PC-9 (cell line): ENCODE data around the gene CRADD. TPM values are rescaled to one million over a fixed set of nuclear protein-coding genes. Genes with fewer than 3 reads are reported as not detected.
"Not testable (repeated sequence)": the region's sequence is repeated elsewhere in the genome, so short reads cannot be mapped to it uniquely, and the experiment has no call there.

Source experiments
- BruUV-seq: library from RNA; stranded (reverse); fragments of 400-500 nt; replicated peaks from 2 replicates; lab custom pipeline; 2021; lab: Mats Ljungman, UMichigan
- CTCF ChIA-PET: fragments of 300-600 bp; sonication (Branson Sonifier 250); formaldehyde crosslinking; loops from one replicate; lab custom pipeline; 2022; ENCODE audit warnings: antibody characterized with exemption; lab: Charles Lee
- POLR2A ChIA-PET: fragments of 300-600 bp; sonication (Branson Sonifier 250); formaldehyde crosslinking; loops from one replicate; lab custom pipeline; 2022; ENCODE audit warnings: antibody characterized with exemption; ENCODE audit not compliant: unreplicated experiment; lab: Charles Lee
- DNase-seq, 2 experiments: peaks; one replicate each; pipeline versions ENCODE4 v3.0.0 to v3.0.0-alpha.2; 2015 to 2022; ENCODE audit warnings: mixed read lengths in 1 of 2
- H2AFZ ChIP-seq: fragments of 200-600 bp; sonication (generic); 2 replicates; pipeline ENCODE4 v1.8.1; 2017; ENCODE audit warnings: antibody characterized with exemption
- H3F3A ChIP-seq: fragments of 200-600 bp; sonication (generic); 2 replicates; pipeline ENCODE4 v1.8.1; 2017; ENCODE audit warnings: antibody characterized with exemption, mild to moderate bottlenecking, low read depth; ENCODE audit not compliant: insufficient read depth
- H3K27ac ChIP-seq: fragments of 200-600 bp; sonication (generic); 2 replicates; pipeline ENCODE4 v1.6.1; 2016; ENCODE audit warnings: mixed run types
- H3K27me3 ChIP-seq: fragments of 200-600 bp; sonication (generic); 2 replicates; pipeline ENCODE4 v1.6.1; 2016; ENCODE audit warnings: low read depth, mixed run types; ENCODE audit not compliant: insufficient read depth
- H3K36me3 ChIP-seq: fragments of 200-600 bp; sonication (generic); 2 replicates; pipeline ENCODE4 v1.6.1; 2016; ENCODE audit warnings: low read depth, mixed run types
- H3K4me1 ChIP-seq: fragments of 200-600 bp; sonication (generic); replicated peaks from 2 replicates; pipeline ENCODE4 v1.6.1; 2016; ENCODE audit warnings: mixed run types; ENCODE audit not compliant: insufficient read depth
- H3K4me2 ChIP-seq: fragments of 200-600 bp; sonication (generic); 2 replicates; pipeline ENCODE4 v1.6.1; 2017; ENCODE audit warnings: mixed run types
- H3K4me3 ChIP-seq: fragments of 200-600 bp; sonication (generic); 2 replicates; pipeline ENCODE4 v1.6.1; 2016; ENCODE audit warnings: mixed run types
- H3K79me2 ChIP-seq: fragments of 200-600 bp; sonication (generic); 2 replicates; pipeline ENCODE4 v1.6.1; 2017; ENCODE audit warnings: low read depth, mixed run types
- H3K9me2 ChIP-seq: fragments of 200-600 bp; sonication (generic); 2 replicates; pipeline ENCODE4 v1.8.1; 2017; ENCODE audit warnings: mild to moderate bottlenecking; ENCODE audit not compliant: insufficient read depth
- H3K9me3 ChIP-seq: fragments of 200-600 bp; sonication (generic); 2 replicates; pipeline ENCODE4 v1.8.1; 2016; ENCODE audit warnings: low read depth; ENCODE audit not compliant: insufficient read depth
- H4K20me1 ChIP-seq: fragments of 200-600 bp; sonication (generic); 2 replicates; pipeline ENCODE4 v1.8.1; 2017; ENCODE audit not compliant: insufficient read depth
- EZH2 ChIP-seq: fragments of 200-600 bp; sonication (generic); IDR thresholded peaks from 2 replicates; pipeline ENCODE4 v1.8.0; 2017; ENCODE audit warnings: antibody characterized with exemption, low read depth
- intact Hi-C: fragments of 100-400 bp; cut with micrococcal nuclease; formaldehyde crosslinking; loops from one replicate; pipeline ENCODE4 v1.10.0; 2022; ENCODE audit not compliant: unreplicated experiment
- total RNA-seq: library from RNA; stranded (reverse); gene quantifications from 2 replicates; pipeline ENCODE4 v1.2.3, GENCODE V29; 2021
- TF ChIP-seq, protein P1 (sequence below): fragments of 200-600 bp; sonication (generic); conservative IDR thresholded peaks from 2 replicates; pipeline ENCODE4 v1.6.1; 2017; ENCODE audit warnings: mixed run types, antibody characterized with exemption, mild to moderate bottlenecking, moderate library complexity

The CRADD gene
- total RNA-seq, 1 experiment from 2014 or later = 7.6 TPM

DNA sequence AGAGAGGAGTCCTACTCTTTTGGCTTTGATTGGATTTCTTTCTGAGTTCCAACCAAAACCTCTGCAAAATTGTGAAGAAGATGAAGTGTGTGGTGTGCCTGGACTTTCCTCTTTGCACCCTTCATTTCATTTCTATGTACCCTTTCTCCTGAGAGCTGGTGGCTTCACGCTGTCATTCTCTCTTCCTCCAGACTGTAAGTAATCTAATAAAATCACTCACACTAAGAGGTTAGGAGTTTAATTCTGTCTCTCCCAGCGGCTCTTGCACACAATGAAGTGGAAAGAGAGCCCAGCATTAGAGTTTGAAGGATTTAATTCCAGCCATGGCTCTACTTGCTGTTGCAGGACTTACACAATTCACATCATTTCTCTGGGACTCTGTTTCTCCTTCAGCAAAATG lies 37.8 kb upstream of the CRADD start:
- H3K27ac ChIP-seq = no peak overlapping the region
- intact Hi-C loops = no loop called here
- H3K9me2 ChIP-seq = no peaks in the 10 kb centered on the region; the same call in 1 of the 2 replicates

DNA sequence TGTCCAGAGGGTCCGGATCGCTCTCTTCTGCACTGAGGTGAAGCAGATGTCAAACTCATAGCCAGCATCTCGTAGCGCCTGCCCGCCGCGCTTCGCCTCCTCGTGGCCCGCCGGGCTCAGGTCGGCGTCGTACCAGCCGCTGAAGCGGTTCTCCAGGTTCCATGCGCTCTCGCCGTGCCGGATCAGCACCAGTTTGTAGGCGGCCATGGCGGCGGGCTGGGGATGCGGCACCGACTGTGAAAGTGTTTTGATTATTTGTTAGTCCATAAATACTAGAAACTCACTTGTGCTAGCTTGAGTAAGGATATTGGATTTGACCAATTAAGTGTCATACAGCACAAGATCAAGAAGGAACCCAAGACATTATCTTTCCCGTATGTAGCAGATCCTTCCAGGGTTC lies 35.8 kb upstream of the CRADD start:
- not testable (repeated sequence) for BruUV-seq

More for the DNA sequence above, 37.8 kb upstream of the CRADD start:
- no peaks in the 10 kb centered on the region for H3K4me1 ChIP-seq
- no peak overlapping the region for H2AFZ ChIP-seq
- no peak overlapping the region for H3K4me3 ChIP-seq
- H4K20me1 ChIP-seq = no peaks in the 10 kb centered on the region
- no peaks in the 10 kb centered on the region for H3K36me3 ChIP-seq
- TF ChIP-seq, protein P1, sequence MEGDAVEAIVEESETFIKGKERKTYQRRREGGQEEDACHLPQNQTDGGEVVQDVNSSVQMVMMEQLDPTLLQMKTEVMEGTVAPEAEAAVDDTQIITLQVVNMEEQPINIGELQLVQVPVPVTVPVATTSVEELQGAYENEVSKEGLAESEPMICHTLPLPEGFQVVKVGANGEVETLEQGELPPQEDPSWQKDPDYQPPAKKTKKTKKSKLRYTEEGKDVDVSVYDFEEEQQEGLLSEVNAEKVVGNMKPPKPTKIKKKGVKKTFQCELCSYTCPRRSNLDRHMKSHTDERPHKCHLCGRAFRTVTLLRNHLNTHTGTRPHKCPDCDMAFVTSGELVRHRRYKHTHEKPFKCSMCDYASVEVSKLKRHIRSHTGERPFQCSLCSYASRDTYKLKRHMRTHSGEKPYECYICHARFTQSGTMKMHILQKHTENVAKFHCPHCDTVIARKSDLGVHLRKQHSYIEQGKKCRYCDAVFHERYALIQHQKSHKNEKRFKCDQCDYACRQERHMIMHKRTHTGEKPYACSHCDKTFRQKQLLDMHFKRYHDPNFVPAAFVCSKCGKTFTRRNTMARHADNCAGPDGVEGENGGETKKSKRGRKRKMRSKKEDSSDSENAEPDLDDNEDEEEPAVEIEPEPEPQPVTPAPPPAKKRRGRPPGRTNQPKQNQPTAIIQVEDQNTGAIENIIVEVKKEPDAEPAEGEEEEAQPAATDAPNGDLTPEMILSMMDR = no peak
- TF ChIP-seq EZH2 = no peak
- no peaks in the 10 kb centered on the region for H3F3A ChIP-seq
- no peaks in the 10 kb centered on the region for H3K27me3 ChIP-seq
- ChIA-PET POLR2A (no interaction called here), CTCF (no interaction called here)
- DNase-seq = no peak
- no peaks in the 10 kb centered on the region for H3K79me2 ChIP-seq
- no TSS peak for BruUV-seq
- no peaks in the 10 kb centered on the region for H3K9me3 ChIP-seq
- H3K4me2 ChIP-seq = no peak overlapping the region

DNA sequence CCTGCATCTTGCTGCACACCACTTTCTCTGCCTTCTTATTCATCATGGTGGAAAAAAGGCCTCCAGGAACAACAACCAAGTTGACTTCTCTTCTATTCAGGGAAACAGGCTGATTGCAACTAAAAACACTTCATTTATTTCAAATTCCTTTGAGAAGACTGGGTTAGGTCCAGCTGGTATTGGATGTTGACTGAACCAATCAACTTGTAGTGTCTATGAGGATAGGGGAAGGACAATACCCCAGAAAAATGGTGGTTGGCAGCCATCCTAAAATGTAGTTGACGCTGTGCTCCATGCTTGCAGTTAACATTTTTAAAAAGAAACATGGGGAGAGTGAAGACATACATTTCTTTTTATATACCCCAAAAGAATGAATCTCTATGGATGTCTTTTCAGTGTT lies 34.4 kb upstream of the CRADD start:
- Histone ChIP-seq H3K4me3 (no peak overlapping the region), H3K4me1 (no peaks in the 10 kb centered on the region), H3K9me3 (no peaks in the 10 kb centered on the region), H3F3A (no peaks in the 10 kb centered on the region), H3K9me2 (no peaks in the 10 kb centered on the region; the same call in 1 of the 2 replicates), H3K36me3 (no peaks in the 10 kb centered on the region), H3K27me3 (no peaks in the 10 kb centered on the region), H3K4me2 (no peak overlapping the region), H3K27ac (no peak overlapping the region), H2AFZ (no peak overlapping the region), H4K20me1 (no peaks in the 10 kb centered on the region), H3K79me2 (no peaks in the 10 kb centered on the region)
- no TSS peak for BruUV-seq
- ChIA-PET CTCF (no interaction called here), POLR2A (no interaction called here)
- intact Hi-C loops = no loop called here
- TF ChIP-seq, protein P1 = no peak
- TF ChIP-seq EZH2 = no peak
- no peak for DNase-seq

More for the DNA sequence above, 35.8 kb upstream of the CRADD start:
- H2AFZ ChIP-seq, H4K20me1 ChIP-seq, H3K4me2 ChIP-seq, POLR2A ChIA-PET, H3K9me3 ChIP-seq, H3K9me2 ChIP-seq, H3K4me3 ChIP-seq, H3K27ac ChIP-seq, DNase-seq, H3K79me2 ChIP-seq, intact Hi-C loops, H3F3A ChIP-seq, H3K36me3 ChIP-seq, CTCF ChIA-PET, H3K4me1 ChIP-seq, H3K27me3 ChIP-seq: not testable (repeated sequence)

DNA sequence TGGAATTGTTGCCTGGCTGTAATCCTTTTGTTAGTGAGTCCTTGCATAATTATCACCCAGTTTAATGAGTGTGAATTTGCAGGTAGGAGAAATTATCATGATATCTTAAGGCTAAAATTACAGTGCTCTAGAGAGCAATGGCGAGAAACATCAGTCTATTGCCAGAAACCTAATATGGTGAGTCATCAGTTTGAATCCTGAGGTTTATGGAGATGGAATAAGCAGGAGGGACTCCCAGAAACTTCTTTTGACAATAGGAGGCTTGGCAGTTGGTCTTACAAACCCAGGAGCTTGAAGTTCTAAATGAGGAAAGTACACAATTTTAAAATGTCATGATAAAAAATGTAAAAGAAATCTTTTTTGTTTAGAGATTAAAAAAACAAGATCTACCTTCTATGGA lies 31.5 kb upstream of the CRADD start:
- Histone ChIP-seq H3K9me2 (no peaks in the 10 kb centered on the region; the same call in 1 of the 2 replicates), H3K27ac (no peak overlapping the region), H3K4me1 (no peaks in the 10 kb centered on the region), H2AFZ (no peak overlapping the region), H3K4me3 (no peak overlapping the region), H3K79me2 (no peaks in the 10 kb centered on the region), H3K36me3 (no peaks in the 10 kb centered on the region), H4K20me1 (no peaks in the 10 kb centered on the region), H3K4me2 (no peak overlapping the region), H3K9me3 (no peaks in the 10 kb centered on the region), H3K27me3 (no peaks in the 10 kb centered on the region), H3F3A (no peaks in the 10 kb centered on the region)
- DNase-seq = no peak
- ChIA-PET CTCF (no interaction called here), POLR2A (no interaction called here)
- intact Hi-C loops = no loop called here
- TF ChIP-seq, protein P1 = no peak
- TF ChIP-seq EZH2 = no peak
- BruUV-seq = no TSS peak
